GM06990 (cell line): ENCODE results near the gene CLCN2.
A peak's percentile ranks its signal among the peaks of the same experiment; 100 is the strongest.
"Not testable (repeated sequence)": the region's sequence is repeated elsewhere in the genome, so short reads cannot be mapped to it uniquely, and the experiment has no call there.

ENCODE experiments used
- DNase-seq: peaks from one replicate; pipeline ENCODE4 v3.0.0-alpha.2; 2011; ENCODE audit not compliant: insufficient read length; ENCODE audit errors: extremely low read depth
- H3K27me3 ChIP-seq: replicated peaks from 2 replicates; pipeline ENCODE4 v1.6.0; 2011; ENCODE audit warnings: low read length; ENCODE audit not compliant: control insufficient read depth, insufficient read depth
- H3K36me3 ChIP-seq: 2 replicates; pipeline ENCODE4 v1.5.1; 2011; ENCODE audit warnings: low read length; ENCODE audit not compliant: control insufficient read depth, insufficient read depth
- H3K4me3 ChIP-seq: replicated peaks from 2 replicates; pipeline ENCODE4 v1.5.1; 2011; ENCODE audit warnings: low read depth, mild to moderate bottlenecking, control low read depth, low read length
- TF ChIP-seq, protein P1 (sequence below): IDR thresholded peaks from 2 replicates; pipeline ENCODE4 v1.5.1; 2011; ENCODE audit warnings: low read length, control low read depth, mild to moderate bottlenecking, inconsistent platforms; ENCODE audit not compliant: insufficient read depth, poor library complexity, severe bottlenecking

The CLCN2 gene

GRCh38 chr3:184341925-184342324, 19.5 kb downstream of the CLCN2 start:
- no peak overlapping the region for H3K4me3 ChIP-seq

DNA sequence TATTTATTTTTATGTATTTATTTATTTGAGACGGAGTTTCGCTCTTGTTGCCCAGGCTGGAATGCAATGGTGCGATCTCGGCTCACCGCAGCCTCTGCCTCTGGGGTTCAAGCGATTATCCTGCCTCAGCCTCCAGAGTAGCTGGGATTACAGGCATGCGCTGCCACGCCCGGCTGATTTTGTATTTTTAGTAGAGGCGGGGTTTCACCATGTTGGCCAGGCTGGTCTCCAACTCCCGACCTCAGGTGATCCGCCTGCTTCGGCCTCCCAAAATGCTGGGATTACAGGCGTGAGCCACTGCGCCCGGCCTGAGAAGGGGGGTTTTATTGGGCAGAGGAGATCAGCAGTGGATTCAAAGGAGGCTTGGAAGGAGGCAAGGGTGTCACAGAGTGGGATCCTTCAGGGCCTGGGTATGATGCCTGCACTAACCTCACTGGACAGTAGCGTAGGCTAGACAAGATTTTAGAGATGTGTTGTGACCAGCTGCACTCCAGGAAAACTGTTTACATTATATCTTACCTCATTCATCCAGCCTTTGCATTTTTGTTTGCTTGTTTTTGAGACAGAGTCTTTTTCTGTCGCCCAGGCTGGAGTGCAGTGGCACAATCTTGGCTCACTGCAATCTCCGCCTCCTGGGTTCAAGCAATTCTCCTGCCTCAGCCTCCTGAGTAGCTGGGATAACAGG, 21.8 kb downstream of the CLCN2 start:
- not testable (repeated sequence) for H3K36me3 ChIP-seq, H3K4me3 ChIP-seq, DNase-seq, H3K27me3 ChIP-seq

More at GRCh38 chr3:184341925-184342324, 19.5 kb downstream of the CLCN2 start:
- DNase-seq: no peak
- no peaks in the 10 kb centered on the region for H3K27me3 ChIP-seq
- H3K36me3 ChIP-seq: no peaks in the 10 kb centered on the region; the same call in 1 of the 2 replicates
- TF ChIP-seq, protein P1, sequence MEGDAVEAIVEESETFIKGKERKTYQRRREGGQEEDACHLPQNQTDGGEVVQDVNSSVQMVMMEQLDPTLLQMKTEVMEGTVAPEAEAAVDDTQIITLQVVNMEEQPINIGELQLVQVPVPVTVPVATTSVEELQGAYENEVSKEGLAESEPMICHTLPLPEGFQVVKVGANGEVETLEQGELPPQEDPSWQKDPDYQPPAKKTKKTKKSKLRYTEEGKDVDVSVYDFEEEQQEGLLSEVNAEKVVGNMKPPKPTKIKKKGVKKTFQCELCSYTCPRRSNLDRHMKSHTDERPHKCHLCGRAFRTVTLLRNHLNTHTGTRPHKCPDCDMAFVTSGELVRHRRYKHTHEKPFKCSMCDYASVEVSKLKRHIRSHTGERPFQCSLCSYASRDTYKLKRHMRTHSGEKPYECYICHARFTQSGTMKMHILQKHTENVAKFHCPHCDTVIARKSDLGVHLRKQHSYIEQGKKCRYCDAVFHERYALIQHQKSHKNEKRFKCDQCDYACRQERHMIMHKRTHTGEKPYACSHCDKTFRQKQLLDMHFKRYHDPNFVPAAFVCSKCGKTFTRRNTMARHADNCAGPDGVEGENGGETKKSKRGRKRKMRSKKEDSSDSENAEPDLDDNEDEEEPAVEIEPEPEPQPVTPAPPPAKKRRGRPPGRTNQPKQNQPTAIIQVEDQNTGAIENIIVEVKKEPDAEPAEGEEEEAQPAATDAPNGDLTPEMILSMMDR: no peak

DNA sequence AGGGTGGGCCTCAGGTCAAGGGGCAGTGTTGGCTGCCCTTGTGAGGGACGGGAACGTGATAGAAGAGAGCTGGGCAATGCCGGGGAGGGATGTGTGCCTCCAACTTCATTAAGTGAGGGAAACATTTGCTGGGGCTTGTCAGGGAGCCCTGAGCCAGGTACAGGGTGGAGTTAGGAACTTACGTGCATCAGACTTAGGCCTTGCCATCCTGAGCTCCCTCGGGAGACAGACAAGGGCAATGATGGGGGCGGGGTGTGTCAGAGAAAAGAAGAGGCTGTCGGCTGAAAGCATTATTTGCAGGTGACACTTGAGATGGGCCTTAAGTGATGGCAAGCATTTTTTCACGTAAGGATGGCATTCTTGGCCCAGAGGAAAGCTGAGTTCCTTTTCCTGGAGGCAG, 22.4 kb downstream of the CLCN2 start:
- no peak for DNase-seq
- Histone ChIP-seq H3K4me3 (no peak overlapping the region), H3K36me3 (peaks cover 5% of the 10 kb centered on the region), H3K27me3 (no peaks in the 10 kb centered on the region)
- TF ChIP-seq, protein P1: no peak

DNA sequence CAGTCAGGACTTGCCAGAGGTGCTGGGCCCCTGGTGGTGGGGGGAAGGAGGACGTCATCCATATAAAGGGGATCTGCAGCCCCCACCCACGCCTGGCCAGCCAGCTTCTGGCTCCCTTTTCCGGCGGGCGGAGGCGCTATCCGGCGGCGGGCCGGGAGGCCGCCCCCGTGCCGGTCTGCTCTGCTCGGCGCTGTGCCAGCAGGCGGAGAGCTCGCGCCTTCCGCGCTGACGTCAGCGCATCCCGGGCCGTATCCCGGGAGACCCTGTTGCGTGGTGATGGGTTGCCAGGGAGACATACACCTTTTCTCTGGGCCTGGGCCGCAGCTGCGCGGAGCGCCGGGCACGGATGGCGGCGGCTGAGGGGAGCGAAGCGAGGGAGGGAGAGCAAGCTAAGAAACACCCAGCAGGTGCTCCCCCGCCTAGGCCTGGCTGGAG, 22.9 kb downstream of the CLCN2 start:
- no peak overlapping the region for H3K4me3 ChIP-seq
- H3K27me3 ChIP-seq: no peaks in the 10 kb centered on the region
- DNase-seq: no peak
- TF ChIP-seq, protein P1: no peak
- H3K36me3 ChIP-seq: peaks cover 8% of the 10 kb centered on the region

DNA sequence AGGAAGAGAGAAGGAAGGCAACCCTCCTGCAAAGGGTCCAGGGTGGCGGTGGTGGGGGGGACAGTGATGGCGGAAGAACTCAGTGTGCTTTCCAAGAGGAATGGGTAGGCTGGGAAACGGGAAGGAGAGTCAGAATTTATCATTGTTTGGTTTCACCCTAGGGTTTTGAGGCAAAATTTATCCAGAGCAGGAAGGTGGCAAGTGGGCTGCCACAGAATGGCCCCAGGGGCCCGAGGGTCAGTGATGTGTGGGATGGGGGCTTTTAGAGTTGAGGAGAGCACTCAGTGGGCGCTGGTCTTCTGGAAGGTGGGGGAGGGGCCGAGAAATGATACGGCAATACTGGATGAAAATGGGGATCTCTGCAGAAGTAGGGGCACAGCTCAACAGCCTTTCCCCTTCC, 23.4 kb downstream of the CLCN2 start:
- TF ChIP-seq, protein P1: no peak
- Histone ChIP-seq H3K36me3 (peaks cover 9% of the 10 kb centered on the region), H3K27me3 (no peaks in the 10 kb centered on the region), H3K4me3 (no peak overlapping the region)
- DNase-seq: no peak

- Histone ChIP-seq H3K36me3 (peaks cover 13% of the 10 kb centered on the region), H3K4me3 (peak within 1 kb of the TSS; percentile 72), H3K27me3 (no peaks in the 10 kb centered on the region)
- no peak for DNase-seq
- TF ChIP-seq, protein P1: no peak
Measured at GRCh38 chr3:184337399-184337714, 24.0 kb downstream of the CLCN2 start, which contains the start of gene FAM131A. Gene FAM131A (plus strand): TSS chr3:184337600. CDS start chr3:184337631, 31 bp downstream.
